CD14-positive monocyte (primary cell): ENCODE data around the gene SCYGR2. TPM values are rescaled to one million over a fixed set of nuclear protein-coding genes. Genes with fewer than 3 reads are reported as not detected.

ENCODE experiments used
- DNase-seq, 3 donors: peaks; one replicate each; pipeline ENCODE4 v3.0.0-alpha.2; 2011 to 2022
- H2AFZ ChIP-seq: 2 replicates; pipeline ENCODE4 v1.6.0; 2012; ENCODE audit warnings: mild to moderate bottlenecking, low read depth, low read length, inconsistent platforms; ENCODE audit not compliant: insufficient read depth, poor library complexity, severe bottlenecking
- H3K27ac ChIP-seq, 2 donors: 1 replicate in 1 of 2; 2 replicates in 1 of 2; pipeline ENCODE4 v1.5.1; 2012 to 2013; ENCODE audit warnings: low read length in 2 of 2, control low read depth in 1 of 2, inconsistent platforms in 1 of 2, low read depth in 1 of 2, mild to moderate bottlenecking in 1 of 2
- H3K27me3 ChIP-seq, 2 donors: one replicate each; pipeline versions ENCODE4 v1.6.0 to v1.6.1; 2011 to 2013; ENCODE audit warnings: low read length in 2 of 2; ENCODE audit not compliant: control insufficient read depth in 2 of 2, insufficient read depth in 2 of 2
- H3K36me3 ChIP-seq, 2 donors: replicated peaks in 1 of 2; 1 replicate in 1 of 2; 2 replicates in 1 of 2; pipeline versions ENCODE4 v1.5.1 to v1.6.1; 2012 to 2013; ENCODE audit warnings: low read length in 2 of 2, control low read depth in 1 of 2, inconsistent platforms in 1 of 2, mild to moderate bottlenecking in 1 of 2; ENCODE audit not compliant: insufficient read depth in 2 of 2, control insufficient read depth in 1 of 2
- H3K4me1 ChIP-seq, 2 donors: 1 replicate in 1 of 2; 2 replicates in 1 of 2; pipeline versions ENCODE4 v1.5.1 to v1.6.1; 2012 to 2013; ENCODE audit warnings: low read length in 2 of 2, control low read depth in 1 of 2, inconsistent platforms in 1 of 2, mild to moderate bottlenecking in 1 of 2, moderate library complexity in 1 of 2; ENCODE audit not compliant: insufficient read depth in 2 of 2, control insufficient read depth in 1 of 2
- H3K4me2 ChIP-seq: replicated peaks from 2 replicates; pipeline ENCODE3; 2012; ENCODE audit warnings: low read length, moderate library complexity, mild to moderate bottlenecking; ENCODE audit not compliant: poor library complexity, severe bottlenecking; ENCODE audit errors: extremely low read depth
- H3K4me3 ChIP-seq, 3 experiments: fragments of 200-600 bp in 1 of 3; sonication (generic) in 1 of 3; replicated peaks in 1 of 3; 1 replicate in 2 of 3; 2 replicates in 1 of 3; pipeline ENCODE4 v1.5.1; 2011 to 2013; ENCODE audit warnings: low read length in 3 of 3, mild to moderate bottlenecking in 3 of 3, control low read depth in 2 of 3, low read depth in 2 of 3, inconsistent platforms in 1 of 3, moderate library complexity in 1 of 3
- H3K79me2 ChIP-seq: 2 replicates; pipeline ENCODE4 v1.6.0; 2012; ENCODE audit warnings: mild to moderate bottlenecking, control low read depth, inconsistent platforms, low read length, moderate library complexity; ENCODE audit not compliant: insufficient read depth
- H3K9ac ChIP-seq: 2 replicates; pipeline ENCODE4 v1.6.0; 2017; ENCODE audit warnings: low read length, mild to moderate bottlenecking; ENCODE audit not compliant: insufficient read depth, poor library complexity, severe bottlenecking
- H3K9me3 ChIP-seq, 2 donors: replicated peaks in 1 of 2; 1 replicate in 1 of 2; 2 replicates in 1 of 2; pipeline versions ENCODE4 v1.5.1 to v1.6.1; 2012 to 2013; ENCODE audit warnings: low read length in 2 of 2, control low read depth in 1 of 2; ENCODE audit not compliant: control insufficient read depth in 1 of 2, insufficient read depth in 1 of 2
- H4K20me1 ChIP-seq: 2 replicates; pipeline ENCODE4 v1.6.0; 2012; ENCODE audit warnings: mild to moderate bottlenecking, low read length, control low read depth, moderate library complexity; ENCODE audit not compliant: insufficient read depth
- H3K27ac Mint-ChIP-seq, 7 donors: one replicate each; pipeline ENCODE4 v1.8.0; 2020; ENCODE audit warnings: mild to moderate bottlenecking in 7 of 7, mixed read lengths in 7 of 7, moderate library complexity in 6 of 7, inconsistent platforms in 2 of 7
- H3K27me3 Mint-ChIP-seq, 3 donors: one replicate each; pipeline ENCODE4 v1.8.0; 2021 to 2022; ENCODE audit warnings: low read depth in 3 of 3, mild to moderate bottlenecking in 3 of 3, mixed read lengths in 3 of 3, moderate library complexity in 3 of 3, inconsistent platforms in 1 of 3
- H3K36me3 Mint-ChIP-seq, 2 donors: one replicate each; pipeline ENCODE4 v1.8.0; 2020; ENCODE audit warnings: mixed read lengths in 2 of 2, inconsistent platforms in 1 of 2, mild to moderate bottlenecking in 1 of 2
- H3K4me1 Mint-ChIP-seq: one replicate; pipeline ENCODE4 v1.8.0; 2020; ENCODE audit warnings: mild to moderate bottlenecking, mixed read lengths
- H3K4me3 Mint-ChIP-seq, 2 donors: one replicate each; pipeline ENCODE4 v1.8.0; 2020; ENCODE audit warnings: mild to moderate bottlenecking in 2 of 2, mixed read lengths in 2 of 2, moderate library complexity in 1 of 2
- H3K9me3 Mint-ChIP-seq, 7 donors: one replicate each; pipeline ENCODE4 v1.8.0; 2020 to 2022; ENCODE audit warnings: mixed read lengths in 7 of 7, mild to moderate bottlenecking in 6 of 7, moderate library complexity in 6 of 7, inconsistent platforms in 2 of 7
- WGBS: methylation state at CpG from one replicate; pipeline ENCODE4 v1.1.5; 2013; ENCODE audit warnings: missing lambda C conversion rate; ENCODE audit not compliant: insufficient coverage; 5-methylcytosine and 5-hydroxymethylcytosine counted together
- intact Hi-C, 2 donors: fragments of 100-400 bp; cut with micrococcal nuclease; formaldehyde crosslinking; loops; one replicate each; pipeline versions ENCODE4 v1.15.0 to v1.15.1; 2023
- polyA plus RNA-seq, 3 donors: library from polyadenylated mRNA; depleted of rRNA in 1 of 3; unstranded in 2 of 3; stranded (reverse) in 1 of 3; fragments of 300-500 nt in 2 of 3; fragments of >200 nt in 1 of 3; fragmentation: Illumina TruSeq in 2 of 3; gene quantifications; 1 replicate in 2 of 3; 2 replicates in 1 of 3; pipeline ENCODE4 v1.2.3, GENCODE V29; 2012 to 2021
- TF ChIP-seq, protein P1 (sequence below): fragments of 200-600 bp; IDR thresholded peaks from one replicate; pipeline ENCODE4 v1.8.0; 2022; ENCODE audit warnings: antibody characterized with exemption, mild to moderate bottlenecking

The SCYGR2 gene
- polyA plus RNA-seq, 3 donors: not detected

GRCh38 chr2:227642656-227643055 is 44.0 kb downstream of the SCYGR2 start:
- peaks cover 5 to 11% (median 8%) of the 10 kb centered on the region in 3 donors for H3K27me3 Mint-ChIP-seq
- H3K36me3 Mint-ChIP-seq: no peaks in the 10 kb centered on the region
- no peaks in the 10 kb centered on the region for H3K9me3 Mint-ChIP-seq
- no peak overlapping the region for H3K4me3 Mint-ChIP-seq
- Histone ChIP-seq H3K4me3 (no peak overlapping the region), H3K4me1 (no peaks in the 10 kb centered on the region), H3K9ac (no peak overlapping the region), H3K27ac (no peak overlapping the region), H3K4me2 (no peak overlapping the region), H3K36me3 (no peaks in the 10 kb centered on the region), H3K79me2 (no peaks in the 10 kb centered on the region), H3K9me3 (no peaks in the 10 kb centered on the region), H4K20me1 (no peaks in the 10 kb centered on the region), H3K27me3 (no peaks in the 10 kb centered on the region), H2AFZ (no peak overlapping the region)
- WGBS: 0% methylated on average over 1 of the region's 2 CpGs
- no peaks in the 10 kb centered on the region for H3K4me1 Mint-ChIP-seq
- H3K27ac Mint-ChIP-seq: no peak overlapping the region
- TF ChIP-seq, protein P1, sequence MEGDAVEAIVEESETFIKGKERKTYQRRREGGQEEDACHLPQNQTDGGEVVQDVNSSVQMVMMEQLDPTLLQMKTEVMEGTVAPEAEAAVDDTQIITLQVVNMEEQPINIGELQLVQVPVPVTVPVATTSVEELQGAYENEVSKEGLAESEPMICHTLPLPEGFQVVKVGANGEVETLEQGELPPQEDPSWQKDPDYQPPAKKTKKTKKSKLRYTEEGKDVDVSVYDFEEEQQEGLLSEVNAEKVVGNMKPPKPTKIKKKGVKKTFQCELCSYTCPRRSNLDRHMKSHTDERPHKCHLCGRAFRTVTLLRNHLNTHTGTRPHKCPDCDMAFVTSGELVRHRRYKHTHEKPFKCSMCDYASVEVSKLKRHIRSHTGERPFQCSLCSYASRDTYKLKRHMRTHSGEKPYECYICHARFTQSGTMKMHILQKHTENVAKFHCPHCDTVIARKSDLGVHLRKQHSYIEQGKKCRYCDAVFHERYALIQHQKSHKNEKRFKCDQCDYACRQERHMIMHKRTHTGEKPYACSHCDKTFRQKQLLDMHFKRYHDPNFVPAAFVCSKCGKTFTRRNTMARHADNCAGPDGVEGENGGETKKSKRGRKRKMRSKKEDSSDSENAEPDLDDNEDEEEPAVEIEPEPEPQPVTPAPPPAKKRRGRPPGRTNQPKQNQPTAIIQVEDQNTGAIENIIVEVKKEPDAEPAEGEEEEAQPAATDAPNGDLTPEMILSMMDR: no peak
- DNase-seq: no peak
- intact Hi-C loops: no loop called here

GRCh38 chr2:227643990-227644551 is 45.4 kb downstream of the SCYGR2 start:
- Histone ChIP-seq H3K4me1 (no peaks in the 10 kb centered on the region), H3K4me3 (no peak overlapping the region), H3K9ac (no peak overlapping the region), H3K36me3 (no peaks in the 10 kb centered on the region), H3K27me3 (no peaks in the 10 kb centered on the region), H3K9me3 (no peaks in the 10 kb centered on the region), H4K20me1 (no peaks in the 10 kb centered on the region), H3K79me2 (no peaks in the 10 kb centered on the region), H3K4me2 (no peak overlapping the region), H3K27ac (no peak overlapping the region), H2AFZ (no peak overlapping the region)
- 83% methylated on average over 4 of the region's 5 CpGs for whole genome bisulfite sequencing
- Mint-ChIP-seq H3K27ac (no peak overlapping the region), H3K36me3 (no peaks in the 10 kb centered on the region), H3K27me3 (peaks cover 3 to 10% (median 10%) of the 10 kb centered on the region in 3 donors), H3K4me3 (no peak overlapping the region), H3K4me1 (no peaks in the 10 kb centered on the region), H3K9me3 (no peaks in the 10 kb centered on the region)
- DNase-seq: no peak
- intact Hi-C loops: no loop called here
- TF ChIP-seq, protein P1: no peak

Other genes starting within 250 kb of the SCYGR2 start
- not detected for gene TM4SF20, start 219.6 kb upstream of the SCYGR2 start, polyA plus RNA-seq
- not detected for gene SCYGR1, start 210.9 kb upstream of the SCYGR2 start, polyA plus RNA-seq
- 10 to 100 TPM; 17.3 to 76.1 (median 56.9) TPM for gene AGFG1, start 126.7 kb upstream of the SCYGR2 start, polyA plus RNA-seq
- not detected for gene SCYGR3, start 15.9 kb downstream of the SCYGR2 start, polyA plus RNA-seq
- gene SCYGR4, start 18.6 kb downstream of the SCYGR2 start, polyA plus RNA-seq: not detected
- not detected for gene SCYGR5, start 67.9 kb downstream of the SCYGR2 start, polyA plus RNA-seq
- not detected for gene SLC19A3, start 119.1 kb downstream of the SCYGR2 start, polyA plus RNA-seq
- not detected for gene SCYGR6, start 125.9 kb downstream of the SCYGR2 start, polyA plus RNA-seq
- not detected for gene SCYGR7, start 129.4 kb downstream of the SCYGR2 start, polyA plus RNA-seq
- not detected for gene SCYGR8, start 147.0 kb downstream of the SCYGR2 start, polyA plus RNA-seq
- 1 to 10 TPM in 1 of 3 donors, under 1 TPM in 1, not detected in 1; 0.47 to 6.2 TPM for gene CCL20, start 214.9 kb downstream of the SCYGR2 start, polyA plus RNA-seq